ENCODE measurements around the gene LRIG1.
"Not testable (repeated sequence)": the region's sequence is repeated elsewhere in the genome, so short reads cannot be mapped to it uniquely, and the experiment has no call there.

Gene LRIG1

GRCh38 chr3:66425032-66425431 is 75.8 kb downstream of the LRIG1 start:
- Histone ChIP-seq H3K9me2 (replicated peaks; ENCODE audit: insufficient read depth, low read length) (no peaks in the 10 kb centered on the region), H3K9me3 (replicated peaks; ENCODE audit: insufficient read depth, low read length) (no peaks in the 10 kb centered on the region), H3K79me2 (ENCODE audit: low read length) (peaks cover 94% of the 10 kb centered on the region), H3K4me1 (ENCODE audit: low read length) (no peaks in the 10 kb centered on the region; the same call in 1 of the 2 replicates), H3F3A (ENCODE audit: insufficient read depth, low read length) (no peaks in the 10 kb centered on the region), H3K4me3 (ENCODE audit: low read length) (no peak overlapping the region), H2AFZ (ENCODE audit: low read length) (no peak overlapping the region), H3K36me3 (replicated peaks; ENCODE audit: insufficient read depth, low read length) (no peaks in the 10 kb centered on the region), H3K27ac (ENCODE audit: low read length) (no peak overlapping the region), H3K9ac (ENCODE audit: low read length) (no peak overlapping the region), H3K4me2 (ENCODE audit: low read depth, low read length) (no peak overlapping the region), H4K20me1 (ENCODE audit: insufficient read depth, low read length) (no peaks in the 10 kb centered on the region), H3K27me3 (replicated peaks; ENCODE audit: insufficient read depth, low read length) (no peaks in the 10 kb centered on the region)
- TF ChIP-seq EZH2 (optimal IDR thresholded peaks at IDR 0.05; ENCODE audit: low read depth, low read length): no peak
- no peak for TF ChIP-seq EZH2phosphoT487 (IDR thresholded peaks at IDR 0.05; ENCODE audit: low read length)
- DNase-seq: no peak

GRCh38 chr3:66423791-66424190 is 77.0 kb downstream of the LRIG1 start:
- Histone ChIP-seq H2AFZ (ENCODE audit: low read length) (no peak overlapping the region), H3K4me3 (ENCODE audit: low read length) (no peak overlapping the region), H3F3A (ENCODE audit: insufficient read depth, low read length) (no peaks in the 10 kb centered on the region), H3K27me3 (replicated peaks; ENCODE audit: insufficient read depth, low read length) (no peaks in the 10 kb centered on the region), H3K36me3 (replicated peaks; ENCODE audit: insufficient read depth, low read length) (no peaks in the 10 kb centered on the region), H3K27ac (ENCODE audit: low read length) (no peak overlapping the region), H3K9ac (ENCODE audit: low read length) (no peak overlapping the region), H3K4me1 (ENCODE audit: low read length) (no peaks in the 10 kb centered on the region; the same call in 1 of the 2 replicates), H3K79me2 (ENCODE audit: low read length) (peaks cover 94% of the 10 kb centered on the region), H3K4me2 (ENCODE audit: low read depth, low read length) (no peak overlapping the region), H3K9me3 (replicated peaks; ENCODE audit: insufficient read depth, low read length) (no peaks in the 10 kb centered on the region), H4K20me1 (ENCODE audit: insufficient read depth, low read length) (no peaks in the 10 kb centered on the region), H3K9me2 (replicated peaks; ENCODE audit: insufficient read depth, low read length) (no peaks in the 10 kb centered on the region)
- TF ChIP-seq EZH2phosphoT487 (IDR thresholded peaks at IDR 0.05; ENCODE audit: low read length): no peak
- no peak for TF ChIP-seq CTCF (IDR thresholded peaks at IDR 0.05; ENCODE audit: low read length)
- TF ChIP-seq EZH2 (optimal IDR thresholded peaks at IDR 0.05; ENCODE audit: low read depth, low read length): no peak
- no peak for DNase-seq

- H3K4me2 ChIP-seq (ENCODE audit: low read depth, low read length); H4K20me1 ChIP-seq (ENCODE audit: insufficient read depth, low read length); H3K27ac ChIP-seq (ENCODE audit: low read length); H3K4me3 ChIP-seq (ENCODE audit: low read length); H3K36me3 ChIP-seq (replicated peaks; ENCODE audit: insufficient read depth, low read length); H3F3A ChIP-seq (ENCODE audit: insufficient read depth, low read length); H3K4me1 ChIP-seq (ENCODE audit: low read length); H3K9me3 ChIP-seq (replicated peaks; ENCODE audit: insufficient read depth, low read length); H3K9ac ChIP-seq (ENCODE audit: low read length); H2AFZ ChIP-seq (ENCODE audit: low read length); DNase-seq; H3K27me3 ChIP-seq (replicated peaks; ENCODE audit: insufficient read depth, low read length); H3K9me2 ChIP-seq (replicated peaks; ENCODE audit: insufficient read depth, low read length): not testable (repeated sequence)
- H3K79me2 ChIP-seq (ENCODE audit: low read length): peaks cover 94% of the 10 kb centered on the region
These were observed 78.9 kb downstream of the LRIG1 start for GRCh38 chr3:66421893-66422292.

- H3K9me3 ChIP-seq (replicated peaks; ENCODE audit: insufficient read depth, low read length); DNase-seq; H3K4me2 ChIP-seq (ENCODE audit: low read depth, low read length); H4K20me1 ChIP-seq (ENCODE audit: insufficient read depth, low read length); H3K27me3 ChIP-seq (replicated peaks; ENCODE audit: insufficient read depth, low read length); H3K9ac ChIP-seq (ENCODE audit: low read length); H3K36me3 ChIP-seq (replicated peaks; ENCODE audit: insufficient read depth, low read length); H3K4me3 ChIP-seq (ENCODE audit: low read length); H3K27ac ChIP-seq (ENCODE audit: low read length); H3F3A ChIP-seq (ENCODE audit: insufficient read depth, low read length); H2AFZ ChIP-seq (ENCODE audit: low read length); H3K4me1 ChIP-seq (ENCODE audit: low read length); H3K9me2 ChIP-seq (replicated peaks; ENCODE audit: insufficient read depth, low read length): not testable (repeated sequence)
- H3K79me2 ChIP-seq (ENCODE audit: low read length): peaks cover 89% of the 10 kb centered on the region
These were observed 79.7 kb downstream of the LRIG1 start for GRCh38 chr3:66421144-66421543.

- TF ChIP-seq CTCF (IDR thresholded peaks at IDR 0.05; ENCODE audit: low read length): no peak
- TF ChIP-seq EZH2 (optimal IDR thresholded peaks at IDR 0.05; ENCODE audit: low read depth, low read length): no peak
- TF ChIP-seq EZH2phosphoT487 (IDR thresholded peaks at IDR 0.05; ENCODE audit: low read length): no peak
- H3F3A ChIP-seq (ENCODE audit: insufficient read depth, low read length): no peaks in the 10 kb centered on the region
- no peak overlapping the region for H3K9ac ChIP-seq (ENCODE audit: low read length)
- H3K4me1 ChIP-seq (ENCODE audit: low read length): no peaks in the 10 kb centered on the region
- no peak overlapping the region for H2AFZ ChIP-seq (ENCODE audit: low read length)
- H3K27ac ChIP-seq (ENCODE audit: low read length): no peak overlapping the region
- no peaks in the 10 kb centered on the region for H3K9me2 ChIP-seq (replicated peaks; ENCODE audit: insufficient read depth, low read length)
- H3K79me2 ChIP-seq (ENCODE audit: low read length): peaks cover 68% of the 10 kb centered on the region
- H3K4me2 ChIP-seq (ENCODE audit: low read depth, low read length): no peak overlapping the region
- no peak for DNase-seq
- H3K9me3 ChIP-seq (replicated peaks; ENCODE audit: insufficient read depth, low read length): no peaks in the 10 kb centered on the region
- no peak overlapping the region for H3K4me3 ChIP-seq (ENCODE audit: low read length)
- H3K27me3 ChIP-seq (replicated peaks; ENCODE audit: insufficient read depth, low read length): no peaks in the 10 kb centered on the region
- no peaks in the 10 kb centered on the region for H3K36me3 ChIP-seq (replicated peaks; ENCODE audit: insufficient read depth, low read length)
- H4K20me1 ChIP-seq (ENCODE audit: insufficient read depth, low read length): no peaks in the 10 kb centered on the region
These were observed 81.8 kb downstream of the LRIG1 start for GRCh38 chr3:66419036-66419435.

All from MM.1S (cell line).